Measurements from ENCODE around the gene LIN7B.

GRCh38 chr19:49081273-49081672 is 32.9 kb upstream of the LIN7B start:
- TF ChIP-seq, protein P1, sequence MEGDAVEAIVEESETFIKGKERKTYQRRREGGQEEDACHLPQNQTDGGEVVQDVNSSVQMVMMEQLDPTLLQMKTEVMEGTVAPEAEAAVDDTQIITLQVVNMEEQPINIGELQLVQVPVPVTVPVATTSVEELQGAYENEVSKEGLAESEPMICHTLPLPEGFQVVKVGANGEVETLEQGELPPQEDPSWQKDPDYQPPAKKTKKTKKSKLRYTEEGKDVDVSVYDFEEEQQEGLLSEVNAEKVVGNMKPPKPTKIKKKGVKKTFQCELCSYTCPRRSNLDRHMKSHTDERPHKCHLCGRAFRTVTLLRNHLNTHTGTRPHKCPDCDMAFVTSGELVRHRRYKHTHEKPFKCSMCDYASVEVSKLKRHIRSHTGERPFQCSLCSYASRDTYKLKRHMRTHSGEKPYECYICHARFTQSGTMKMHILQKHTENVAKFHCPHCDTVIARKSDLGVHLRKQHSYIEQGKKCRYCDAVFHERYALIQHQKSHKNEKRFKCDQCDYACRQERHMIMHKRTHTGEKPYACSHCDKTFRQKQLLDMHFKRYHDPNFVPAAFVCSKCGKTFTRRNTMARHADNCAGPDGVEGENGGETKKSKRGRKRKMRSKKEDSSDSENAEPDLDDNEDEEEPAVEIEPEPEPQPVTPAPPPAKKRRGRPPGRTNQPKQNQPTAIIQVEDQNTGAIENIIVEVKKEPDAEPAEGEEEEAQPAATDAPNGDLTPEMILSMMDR (IDR thresholded peaks at IDR 0.05), result no peak
- TF ChIP-seq POLR2A (IDR thresholded peaks at IDR 0.05) (no peak), EP300 (IDR thresholded peaks at IDR 0.05) (no peak), POLR2AphosphoS5 (IDR thresholded peaks at IDR 0.05) (no peak)

All from stomach (tissue), 4 donors.